Measurements from ENCODE around the gene RAB17. TPM values are rescaled to one million over a fixed set of nuclear protein-coding genes. Genes with fewer than 3 reads are reported as not detected.

Gene RAB17, protein sequence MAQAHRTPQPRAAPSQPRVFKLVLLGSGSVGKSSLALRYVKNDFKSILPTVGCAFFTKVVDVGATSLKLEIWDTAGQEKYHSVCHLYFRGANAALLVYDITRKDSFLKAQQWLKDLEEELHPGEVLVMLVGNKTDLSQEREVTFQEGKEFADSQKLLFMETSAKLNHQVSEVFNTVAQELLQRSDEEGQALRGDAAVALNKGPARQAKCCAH
- 10 to 100 TPM; 44.9 to 48.0 TPM for total RNA-seq
- 10 to 100 TPM; 19.3 to 73.3 TPM for polyA plus RNA-seq
- long read RNA-seq, donor 1, partial matches to known transcripts, result 0 of 4 reads
- long read RNA-seq, donor 1, other reads (novel, unspliced or antisense), result 0 of 4 reads
- long read RNA-seq, donor 2, partial matches to known transcripts, result 0 of 4 reads
- long read RNA-seq, donor 2, other reads (novel, unspliced or antisense), result 0 of 4 reads
- long read RNA-seq, donor 3, partial matches to known transcripts, result 0 of 6 reads
- long read RNA-seq, donor 3, other reads (novel, unspliced or antisense), result 0 of 6 reads
- long read RNA-seq, donor 4, partial matches to known transcripts, result 0 of 1 reads
- long read RNA-seq, donor 4, other reads (novel, unspliced or antisense), result 0 of 1 reads
- long read RNA-seq, donor 5, partial matches to known transcripts, result 0 of 3 reads
- long read RNA-seq, donor 5, other reads (novel, unspliced or antisense), result 0 of 3 reads

GRCh38 chr2:237590272-237591140, at the start of gene RAB17:
TSS of gene RAB17 (minus strand) at chr2:237590734. CDS start at chr2:237586154, 4,580 bp downstream.
- WGBS, 2 donors, result 58 to 73% methylated on average over 16 of the region's 16 CpGs
- peak; percentile 65 for ATAC-seq (ENCODE audit: insufficient read depth, low FRiP score)
- H3K4me3 ChIP-seq, result peak within 1 kb of the TSS; percentile 29
- peak within 1 kb of the TSS in 1 of 2 donors; percentile 13 for H3K9ac ChIP-seq (ENCODE audit: insufficient read depth in 1 of 2, low read length in 2 of 2)
- H3K27me3 ChIP-seq (ENCODE audit: control insufficient read depth in 3 of 3, insufficient read depth in 3 of 3, low read length in 2 of 3), result no peaks in the 10 kb centered on the region
- no peak for TF ChIP-seq CTCF (IDR thresholded peaks at IDR 0.05; ENCODE audit: control extremely low read depth, extremely low read depth)
- peaks cover 0 to 3% (median 0%) of the 10 kb centered on the region in 4 donors for H3K36me3 ChIP-seq (ENCODE audit: control insufficient read depth in 4 of 4, insufficient read depth in 4 of 4, low read length in 4 of 4)
- H3K4me1 ChIP-seq (ENCODE audit: control insufficient read depth in 5 of 5, insufficient read depth in 5 of 5, low read length in 5 of 5), result peaks cover 0 to 11% (median 8%) of the 10 kb centered on the region in 5 donors
- no peaks in the 10 kb centered on the region for H3K9me3 ChIP-seq (ENCODE audit: control insufficient read depth in 4 of 4, insufficient read depth in 3 of 4, low read length in 3 of 4)
- DNase-seq, result peak in 2 of 3 donors; percentile 35 to 63
- peak within 1 kb of the TSS; percentile 34 to 86 for H3K27ac ChIP-seq (ENCODE audit: low read depth in 1 of 2, low read length in 1 of 2)

DNA sequence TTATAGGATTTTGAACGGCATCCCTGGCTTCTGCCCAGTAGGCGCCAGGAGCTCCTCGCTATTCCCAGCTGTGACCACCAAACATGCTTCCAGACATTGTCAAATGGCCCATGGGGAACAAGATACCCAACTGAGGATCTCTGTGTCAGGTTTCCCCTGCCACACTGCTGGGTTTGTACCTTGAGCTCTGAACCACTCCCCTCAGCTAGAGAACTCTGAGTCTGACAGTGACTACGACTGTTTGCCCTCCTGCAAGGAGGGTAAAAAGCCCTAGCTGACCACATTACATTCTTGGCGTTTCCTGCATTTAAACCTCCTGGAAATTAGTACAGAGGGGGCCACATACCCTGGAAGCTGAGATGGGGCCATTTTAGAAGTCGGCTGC, 49.3 kb upstream of the RAB17 start:
- TF ChIP-seq CTCF (IDR thresholded peaks at IDR 0.05; ENCODE audit: control extremely low read depth, extremely low read depth), result no peak
- H3K4me3 ChIP-seq, result no peak overlapping the region
- H3K4me1 ChIP-seq (ENCODE audit: control insufficient read depth in 5 of 5, insufficient read depth in 5 of 5, low read length in 5 of 5), result peaks cover 0 to 16% (median 0%) of the 10 kb centered on the region in 5 donors
- DNase-seq, result no peak
- H3K9me3 ChIP-seq (ENCODE audit: control insufficient read depth in 4 of 4, insufficient read depth in 3 of 4, low read length in 3 of 4), result peaks cover 0 to 2% (median under 1%) of the 10 kb centered on the region in 4 donors
- H3K27me3 ChIP-seq (ENCODE audit: control insufficient read depth in 3 of 3, insufficient read depth in 3 of 3, low read length in 2 of 3), result no peaks in the 10 kb centered on the region
- peaks cover 0 to 2% (median 0%) of the 10 kb centered on the region in 4 donors for H3K36me3 ChIP-seq (ENCODE audit: control insufficient read depth in 4 of 4, insufficient read depth in 4 of 4, low read length in 4 of 4)
- H3K27ac ChIP-seq (ENCODE audit: low read depth in 1 of 2, low read length in 1 of 2), result peak overlapping the region in 1 of 2 donors; percentile 43
- ATAC-seq (ENCODE audit: insufficient read depth, low FRiP score), result no peak
- H3K9ac ChIP-seq (ENCODE audit: insufficient read depth in 1 of 2, low read length in 2 of 2), result no peak overlapping the region
- 93% methylated on average over 6 of the region's 6 CpGs for WGBS, 2 donors

DNA sequence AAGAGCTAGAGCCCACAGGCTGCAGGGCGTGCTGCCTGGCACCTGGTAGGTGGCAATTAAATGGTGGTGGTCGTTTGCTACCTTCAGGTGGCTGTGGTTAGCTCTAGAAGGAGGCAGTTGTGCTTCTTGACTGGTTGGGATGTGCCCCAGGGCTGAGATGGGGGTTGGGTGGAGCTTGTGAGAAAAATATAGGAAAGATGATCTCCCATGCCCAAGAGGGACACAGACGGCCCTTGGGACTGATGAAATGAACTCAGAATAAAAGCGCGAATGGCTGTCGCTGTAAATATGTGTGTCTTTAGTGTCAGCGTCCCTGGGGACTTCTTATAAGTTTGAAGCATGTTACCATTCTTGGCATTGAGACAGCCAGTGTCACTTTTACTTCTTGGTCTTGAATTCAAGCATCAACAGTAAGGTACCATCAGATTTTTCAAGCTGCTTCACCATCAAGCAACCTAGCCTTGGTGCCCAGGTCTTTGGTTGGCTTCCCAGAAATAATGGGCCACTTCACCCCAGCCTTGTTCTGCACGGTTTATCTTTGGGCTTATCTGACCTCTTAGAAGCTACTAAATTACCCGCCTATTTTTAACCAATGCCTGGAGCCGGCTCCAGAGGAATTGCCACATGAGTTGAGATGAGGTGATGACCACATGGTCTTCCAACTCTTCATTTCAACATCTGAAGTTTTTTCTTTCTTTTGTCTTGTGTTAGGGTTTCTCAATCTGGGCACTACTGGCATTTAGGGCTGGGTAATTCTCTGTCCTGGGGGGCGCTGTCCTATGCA, 48.7 kb upstream of the RAB17 start:
- H3K9ac ChIP-seq (ENCODE audit: insufficient read depth in 1 of 2, low read length in 2 of 2), result no peak overlapping the region
- H3K4me3 ChIP-seq, result no peak overlapping the region
- no peaks in the 10 kb centered on the region for H3K27me3 ChIP-seq (ENCODE audit: control insufficient read depth in 3 of 3, insufficient read depth in 3 of 3, low read length in 2 of 3)
- no peak for TF ChIP-seq CTCF (IDR thresholded peaks at IDR 0.05; ENCODE audit: control extremely low read depth, extremely low read depth)
- peaks cover 0 to 3% (median 1%) of the 10 kb centered on the region in 4 donors for H3K9me3 ChIP-seq (ENCODE audit: control insufficient read depth in 4 of 4, insufficient read depth in 3 of 4, low read length in 3 of 4)
- H3K4me1 ChIP-seq (ENCODE audit: control insufficient read depth in 5 of 5, insufficient read depth in 5 of 5, low read length in 5 of 5), result peaks cover 0 to 16% (median 0%) of the 10 kb centered on the region in 5 donors
- DNase-seq (no peak), ATAC-seq (ENCODE audit: insufficient read depth, low FRiP score) (no peak)
- WGBS, 2 donors, result 73 to 80% methylated on average over 11 of the region's 11 CpGs
- H3K27ac ChIP-seq (ENCODE audit: low read depth in 1 of 2, low read length in 1 of 2), result peak overlapping the region in 1 of 2 donors; percentile 43
- peaks cover 0 to 2% (median 0%) of the 10 kb centered on the region in 4 donors for H3K36me3 ChIP-seq (ENCODE audit: control insufficient read depth in 4 of 4, insufficient read depth in 4 of 4, low read length in 4 of 4)

All from lung (tissue), 16 donors.